ENCODE results near the gene CLDN19. TPM values are rescaled to one million over a fixed set of nuclear protein-coding genes. Genes with fewer than 3 reads are reported as not detected.
"Not testable (repeated sequence)": the region's sequence is repeated elsewhere in the genome, so short reads cannot be mapped to it uniquely, and the experiment has no call there.

The CLDN19 gene
- total and polyA plus RNA-seq, 4 donors: 0.39 to 0.94 TPM; not detected in 2

GRCh38 chr1:42753070-42753469, 13.0 kb upstream of the CLDN19 start:
- no peak for ATAC-seq (ENCODE audit: low FRiP score)
- H3K27me3 ChIP-seq (ENCODE audit: control insufficient read depth in 1 of 2, insufficient read depth in 2 of 2, low read length in 1 of 2): no peaks in the 10 kb centered on the region
- H3K27ac ChIP-seq (ENCODE audit: low read depth in 1 of 2, low read length in 2 of 2): no peak overlapping the region
- intact Hi-C loops (cut with DNase I): loop anchor here in 1 of 2 donors (10.0 kb wide), 1 partner anchor 168 kb away; no protein-coding TSS in a partner anchor
- DNase-seq: no peak
- no peak overlapping the region for H3K4me3 ChIP-seq (ENCODE audit: low read length in 2 of 2)
- H3K4me1 ChIP-seq (ENCODE audit: control insufficient read depth in 1 of 2, insufficient read depth in 2 of 2, low read length in 2 of 2): no peaks in the 10 kb centered on the region
- H3K9me3 ChIP-seq (ENCODE audit: control insufficient read depth, low read length): no peaks in the 10 kb centered on the region
- 68 to 75% methylated on average over 1 of the region's 1 CpG for WGBS, 2 donors
- H3K36me3 ChIP-seq (ENCODE audit: control insufficient read depth in 1 of 2, insufficient read depth in 2 of 2, low read length in 1 of 2): peaks cover 8 to 14% of the 10 kb centered on the region in 2 donors

- DNase-seq: no peak
- no peak for ATAC-seq (ENCODE audit: low FRiP score)
- 94% methylated on average over 6 of the region's 6 CpGs for WGBS, 2 donors
- no peaks in the 10 kb centered on the region for H3K4me1 ChIP-seq (ENCODE audit: control insufficient read depth in 1 of 2, insufficient read depth in 2 of 2, low read length in 2 of 2)
- no peaks in the 10 kb centered on the region for H3K9me3 ChIP-seq (ENCODE audit: control insufficient read depth, low read length)
- H3K36me3 ChIP-seq (ENCODE audit: control insufficient read depth in 1 of 2, insufficient read depth in 2 of 2, low read length in 1 of 2): peaks cover 6 to 14% of the 10 kb centered on the region in 2 donors
- H3K4me3 ChIP-seq (ENCODE audit: low read length in 2 of 2): no peak overlapping the region
- H3K27me3 ChIP-seq (ENCODE audit: control insufficient read depth in 1 of 2, insufficient read depth in 2 of 2, low read length in 1 of 2): no peaks in the 10 kb centered on the region
- intact Hi-C loops (cut with DNase I): loop anchor here in 1 of 2 donors (10.0 kb wide), 1 partner anchor 167 kb away; no protein-coding TSS in a partner anchor
- H3K27ac ChIP-seq (ENCODE audit: low read depth in 1 of 2, low read length in 2 of 2): no peak overlapping the region
Measured at GRCh38 chr1:42752284-42752683, 12.2 kb upstream of the CLDN19 start.

- intact Hi-C loops (cut with DNase I): loop anchor here in 1 of 2 donors (10.0 kb wide), 1 partner anchor 167 kb away; no protein-coding TSS in a partner anchor
- H3K9me3 ChIP-seq (ENCODE audit: control insufficient read depth, low read length); H3K27me3 ChIP-seq (ENCODE audit: control insufficient read depth in 1 of 2, insufficient read depth in 2 of 2, low read length in 1 of 2); H3K4me3 ChIP-seq (ENCODE audit: low read length in 2 of 2); ATAC-seq (ENCODE audit: low FRiP score); H3K4me1 ChIP-seq (ENCODE audit: control insufficient read depth in 1 of 2, insufficient read depth in 2 of 2, low read length in 2 of 2); H3K27ac ChIP-seq (ENCODE audit: low read depth in 1 of 2, low read length in 2 of 2); DNase-seq: not testable (repeated sequence)
- H3K36me3 ChIP-seq (ENCODE audit: control insufficient read depth in 1 of 2, insufficient read depth in 2 of 2, low read length in 1 of 2): peaks cover 4 to 14% of the 10 kb centered on the region in 2 donors
- 91 to 92% methylated on average over 7 to 8 of the region's 8 CpGs for WGBS, 2 donors
Measured at GRCh38 chr1:42751511-42752070, 11.6 kb upstream of the CLDN19 start.

GRCh38 chr1:42750041-42750440, 10.0 kb upstream of the CLDN19 start:
- ATAC-seq (ENCODE audit: low FRiP score) (no peak), DNase-seq (no peak)
- 88 to 89% methylated on average over 12 of the region's 12 CpGs for WGBS, 2 donors
- no peak overlapping the region for H3K4me3 ChIP-seq (ENCODE audit: low read length in 2 of 2)
- H3K9me3 ChIP-seq (ENCODE audit: control insufficient read depth, low read length): no peaks in the 10 kb centered on the region
- intact Hi-C loops (cut with DNase I): loop anchor here in 1 of 2 donors (10.0 kb wide), 1 partner anchor 165 kb away; no protein-coding TSS in a partner anchor
- no peak overlapping the region for H3K27ac ChIP-seq (ENCODE audit: low read depth in 1 of 2, low read length in 2 of 2)
- H3K36me3 ChIP-seq (ENCODE audit: control insufficient read depth in 1 of 2, insufficient read depth in 2 of 2, low read length in 1 of 2): peaks cover 4 to 12% of the 10 kb centered on the region in 2 donors
- H3K4me1 ChIP-seq (ENCODE audit: control insufficient read depth in 1 of 2, insufficient read depth in 2 of 2, low read length in 2 of 2): no peaks in the 10 kb centered on the region
- no peaks in the 10 kb centered on the region for H3K27me3 ChIP-seq (ENCODE audit: control insufficient read depth in 1 of 2, insufficient read depth in 2 of 2, low read length in 1 of 2)

GRCh38 chr1:42748461-42749410, 8.7 kb upstream of the CLDN19 start:
- ATAC-seq (ENCODE audit: low FRiP score) (no peak), DNase-seq (no peak)
- H3K27ac ChIP-seq (ENCODE audit: low read depth in 1 of 2, low read length in 2 of 2): no peak overlapping the region
- peaks cover 4 to 8% of the 10 kb centered on the region in 2 donors for H3K36me3 ChIP-seq (ENCODE audit: control insufficient read depth in 1 of 2, insufficient read depth in 2 of 2, low read length in 1 of 2)
- H3K4me1 ChIP-seq (ENCODE audit: control insufficient read depth in 1 of 2, insufficient read depth in 2 of 2, low read length in 2 of 2): no peaks in the 10 kb centered on the region
- no peaks in the 10 kb centered on the region for H3K9me3 ChIP-seq (ENCODE audit: control insufficient read depth, low read length)
- H3K27me3 ChIP-seq (ENCODE audit: control insufficient read depth in 1 of 2, insufficient read depth in 2 of 2, low read length in 1 of 2): no peaks in the 10 kb centered on the region
- WGBS, 2 donors: 77 to 80% methylated on average over 14 of the region's 14 CpGs
- no peak overlapping the region for H3K4me3 ChIP-seq (ENCODE audit: low read length in 2 of 2)
- intact Hi-C loops (cut with DNase I): loop anchor here (5.0 to 10.0 kb wide), 3 partner anchors 174 to 404 kb away; no protein-coding TSS in a partner anchor

- ATAC-seq (ENCODE audit: low FRiP score): no peak
- Histone ChIP-seq H3K4me1 (ENCODE audit: control insufficient read depth in 1 of 2, insufficient read depth in 2 of 2, low read length in 2 of 2) (no peaks in the 10 kb centered on the region), H3K4me3 (ENCODE audit: low read length in 2 of 2) (no peak overlapping the region), H3K27me3 (ENCODE audit: control insufficient read depth in 1 of 2, insufficient read depth in 2 of 2, low read length in 1 of 2) (no peaks in the 10 kb centered on the region), H3K27ac (ENCODE audit: low read depth in 1 of 2, low read length in 2 of 2) (no peak overlapping the region), H3K9me3 (ENCODE audit: control insufficient read depth, low read length) (no peaks in the 10 kb centered on the region), H3K36me3 (ENCODE audit: control insufficient read depth in 1 of 2, insufficient read depth in 2 of 2, low read length in 1 of 2) (peaks cover 4 to 8% of the 10 kb centered on the region in 2 donors)
- no peak for DNase-seq
- 81% methylated on average over 10 of the region's 10 CpGs for WGBS, 2 donors
- intact Hi-C loops (cut with DNase I): loop anchor here (5.0 to 10.0 kb wide), 3 partner anchors 173 to 403 kb away; no protein-coding TSS in a partner anchor
Measured at GRCh38 chr1:42748021-42748420, 8.0 kb upstream of the CLDN19 start.

- H3K27me3 ChIP-seq (ENCODE audit: control insufficient read depth in 1 of 2, insufficient read depth in 2 of 2, low read length in 1 of 2): no peaks in the 10 kb centered on the region
- H3K4me1 ChIP-seq (ENCODE audit: control insufficient read depth in 1 of 2, insufficient read depth in 2 of 2, low read length in 2 of 2): no peaks in the 10 kb centered on the region
- H3K9me3 ChIP-seq (ENCODE audit: control insufficient read depth, low read length): no peaks in the 10 kb centered on the region
- peak; percentile 46 for ATAC-seq (ENCODE audit: low FRiP score)
- 51 to 52% methylated on average over 13 to 14 of the region's 14 CpGs for WGBS, 2 donors
- peaks cover 0 to 8% of the 10 kb centered on the region in 2 donors for H3K36me3 ChIP-seq (ENCODE audit: control insufficient read depth in 1 of 2, insufficient read depth in 2 of 2, low read length in 1 of 2)
- DNase-seq: no peak
- H3K4me3 ChIP-seq (ENCODE audit: low read length in 2 of 2): no peak overlapping the region
- intact Hi-C loops (cut with DNase I): loop anchor here (5.0 to 10.0 kb wide), 3 partner anchors 172 to 402 kb away; no protein-coding TSS in a partner anchor
- no peak overlapping the region for H3K27ac ChIP-seq (ENCODE audit: low read depth in 1 of 2, low read length in 2 of 2)
Measured at GRCh38 chr1:42747125-42747524, 7.1 kb upstream of the CLDN19 start.

GRCh38 chr1:42746436-42747105, 6.5 kb upstream of the CLDN19 start:
- no peaks in the 10 kb centered on the region for H3K9me3 ChIP-seq (ENCODE audit: control insufficient read depth, low read length)
- intact Hi-C loops (cut with DNase I): loop anchor here (5.0 to 10.0 kb wide), 3 partner anchors 172 to 402 kb away; no protein-coding TSS in a partner anchor
- DNase-seq: no peak
- no peak overlapping the region for H3K27ac ChIP-seq (ENCODE audit: low read depth in 1 of 2, low read length in 2 of 2)
- H3K27me3 ChIP-seq (ENCODE audit: control insufficient read depth in 1 of 2, insufficient read depth in 2 of 2, low read length in 1 of 2): no peaks in the 10 kb centered on the region
- H3K36me3 ChIP-seq (ENCODE audit: control insufficient read depth in 1 of 2, insufficient read depth in 2 of 2, low read length in 1 of 2): peaks cover 0 to 8% of the 10 kb centered on the region in 2 donors
- WGBS, 2 donors: 91 to 94% methylated on average over 12 of the region's 12 CpGs
- no peaks in the 10 kb centered on the region for H3K4me1 ChIP-seq (ENCODE audit: control insufficient read depth in 1 of 2, insufficient read depth in 2 of 2, low read length in 2 of 2)
- ATAC-seq (ENCODE audit: low FRiP score): no peak
- no peak overlapping the region for H3K4me3 ChIP-seq (ENCODE audit: low read length in 2 of 2)

Data from aorta (tissue), 5 donors.